Gastrocnemius medialis (tissue), 4 donors: ENCODE data around the gene CTU2. TPM values are rescaled to one million over a fixed set of nuclear protein-coding genes. Genes with fewer than 3 reads are reported as not detected.

Experiments
- ATAC-seq, 2 donors: fragments of 150-250 bp; one replicate each; pipeline ENCODE4 v1.9.1; 2016
- DNase-seq, 2 donors: peaks; one replicate each; pipeline ENCODE4 v3.0.0-alpha.2; 2019
- H3K27ac ChIP-seq, 4 donors: fragments of 200-600 bp; sonication (generic); 1 replicate in 1 of 4; 2 replicates in 3 of 4; pipeline ENCODE4 v1.5.1; 2016 to 2018; ENCODE audit warnings: mild to moderate bottlenecking in 2 of 4, moderate library complexity in 1 of 4
- H3K27me3 ChIP-seq, 3 donors: fragments of 200-600 bp; sonication (generic) in 2 of 3; 1 replicate in 1 of 3; 2 replicates in 2 of 3; pipeline versions ENCODE4 v1.5.1 to v1.6.0; 2016 to 2019; ENCODE audit warnings: mild to moderate bottlenecking in 1 of 3, moderate library complexity in 1 of 3
- H3K36me3 ChIP-seq, 2 donors: fragments of 200-600 bp; sonication (generic) in 1 of 2; one replicate each; pipeline ENCODE4 v1.5.1; 2017 to 2018
- H3K4me1 ChIP-seq, 2 donors: fragments of 200-600 bp; sonication (generic) in 1 of 2; one replicate each; pipeline ENCODE4 v1.5.1; 2016 to 2017; ENCODE audit warnings: mild to moderate bottlenecking in 2 of 2
- H3K4me3 ChIP-seq, 4 donors: fragments of 200-600 bp; sonication (generic) in 3 of 4; 1 replicate in 1 of 4; 2 replicates in 3 of 4; pipeline ENCODE4 v1.5.1; 2016 to 2019; ENCODE audit warnings: mild to moderate bottlenecking in 2 of 4
- H3K9me3 ChIP-seq, 3 donors: fragments of 200-600 bp; sonication (generic) in 2 of 3; 1 replicate in 1 of 3; 2 replicates in 2 of 3; pipeline ENCODE4 v1.5.1; 2016 to 2019
- POLR2A ChIP-seq, 2 donors: fragments of 450-650 bp; IDR thresholded peaks; one replicate each; pipeline ENCODE4 v1.6.1; 2017; ENCODE audit warnings: antibody characterized with exemption in 2 of 2, mild to moderate bottlenecking in 2 of 2, moderate library complexity in 2 of 2
- in situ Hi-C, 4 donors: fragments of 200-750 bp; cut with MboI; loops; one replicate each; pipeline versions ENCODE4 v1.15.0 to v1.8.0; 2017; ENCODE audit warnings: low sequenced_read_pairs in 4 of 4
- intact Hi-C: fragments of 100-400 bp; cut with DNase I; formaldehyde crosslinking; loops from one replicate; pipeline ENCODE4 v1.15.1; 2023; ENCODE audit warnings: low total_unique reads
- total RNA-seq, 4 donors: library from RNA; depleted of rRNA; stranded (reverse); fragments of >200 nt; gene quantifications; one replicate each; pipeline versions ENCODE4 v1.1.0 to v1.2.3, GENCODE V29; 2016
- TF ChIP-seq, protein P1 (sequence below), 5 experiments: fragments of 450-650 bp in 3 of 5; fragments of 200-600 bp in 2 of 5; sonication (generic) in 2 of 5; IDR thresholded peaks in 4 of 5; conservative IDR thresholded peaks in 1 of 5; 1 replicate in 4 of 5; 2 replicates in 1 of 5; pipeline ENCODE4 v1.5.1; 2016 to 2019; ENCODE audit warnings: antibody characterized with exemption in 5 of 5, mild to moderate bottlenecking in 3 of 5, moderate library complexity in 3 of 5

Gene CTU2
- total RNA-seq, 4 donors from 2014 or later = 11.1 to 17.7 (median 14.1) TPM

DNA sequence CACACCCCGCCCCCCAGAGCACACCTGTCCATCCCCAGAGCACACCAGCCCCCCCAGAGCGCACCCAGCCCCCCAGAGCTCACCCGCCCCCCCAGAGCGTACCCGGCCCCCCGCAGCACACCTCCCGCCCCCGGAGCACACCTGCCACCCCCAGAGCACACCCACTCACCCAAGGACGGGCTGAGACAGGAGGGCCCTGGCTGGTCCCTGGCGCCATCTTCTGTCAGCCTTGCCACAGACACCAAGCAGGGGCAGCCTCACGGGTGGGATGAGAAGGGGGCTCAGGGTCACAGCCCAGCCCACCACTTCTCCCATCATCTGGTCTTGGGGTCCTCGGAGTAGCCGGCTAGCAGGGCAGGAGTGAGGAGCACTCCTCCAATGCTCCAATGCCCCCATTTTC lies 46.9 kb downstream of the CTU2 start:
- Histone ChIP-seq H3K36me3 (no peaks in the 10 kb centered on the region), H3K27me3 (no peaks in the 10 kb centered on the region), H3K4me3 (no peak overlapping the region), H3K4me1 (no peaks in the 10 kb centered on the region), H3K9me3 (no peaks in the 10 kb centered on the region), H3K27ac (no peak overlapping the region)
- intact Hi-C loops (no loop called here), in situ Hi-C loops (no loop called here)
- ATAC-seq = no peak
- no peak for DNase-seq
- TF ChIP-seq POLR2A (IDR thresholded peaks at IDR 0.05) = no peak
- TF ChIP-seq, protein P1, sequence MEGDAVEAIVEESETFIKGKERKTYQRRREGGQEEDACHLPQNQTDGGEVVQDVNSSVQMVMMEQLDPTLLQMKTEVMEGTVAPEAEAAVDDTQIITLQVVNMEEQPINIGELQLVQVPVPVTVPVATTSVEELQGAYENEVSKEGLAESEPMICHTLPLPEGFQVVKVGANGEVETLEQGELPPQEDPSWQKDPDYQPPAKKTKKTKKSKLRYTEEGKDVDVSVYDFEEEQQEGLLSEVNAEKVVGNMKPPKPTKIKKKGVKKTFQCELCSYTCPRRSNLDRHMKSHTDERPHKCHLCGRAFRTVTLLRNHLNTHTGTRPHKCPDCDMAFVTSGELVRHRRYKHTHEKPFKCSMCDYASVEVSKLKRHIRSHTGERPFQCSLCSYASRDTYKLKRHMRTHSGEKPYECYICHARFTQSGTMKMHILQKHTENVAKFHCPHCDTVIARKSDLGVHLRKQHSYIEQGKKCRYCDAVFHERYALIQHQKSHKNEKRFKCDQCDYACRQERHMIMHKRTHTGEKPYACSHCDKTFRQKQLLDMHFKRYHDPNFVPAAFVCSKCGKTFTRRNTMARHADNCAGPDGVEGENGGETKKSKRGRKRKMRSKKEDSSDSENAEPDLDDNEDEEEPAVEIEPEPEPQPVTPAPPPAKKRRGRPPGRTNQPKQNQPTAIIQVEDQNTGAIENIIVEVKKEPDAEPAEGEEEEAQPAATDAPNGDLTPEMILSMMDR (IDR thresholded peaks at IDR 0.05 in 4 of 5, conservative IDR thresholded peaks at IDR 0.05 in 1 of 5) = no peak

DNA sequence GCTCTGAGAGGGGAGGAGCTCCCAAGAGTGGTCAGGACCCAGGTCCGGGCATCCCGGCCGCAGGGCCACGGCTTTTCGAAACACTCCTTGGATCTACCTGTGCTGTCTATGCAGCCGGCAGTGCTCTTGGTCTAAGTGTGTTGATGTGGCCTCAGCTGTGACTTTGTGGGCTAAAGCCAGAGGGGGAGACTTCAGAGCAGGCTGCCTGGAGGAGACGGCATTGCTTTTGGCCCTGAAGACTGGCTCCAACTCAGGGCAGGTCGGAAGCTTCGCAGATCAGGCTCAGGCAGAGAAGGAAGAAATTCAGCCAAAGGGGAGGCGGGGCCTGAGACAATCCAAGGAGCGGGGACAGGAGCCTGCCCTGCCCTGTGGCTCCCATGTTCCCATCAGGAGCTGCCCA lies 47.3 kb downstream of the CTU2 start:
- Histone ChIP-seq H3K27me3 (no peaks in the 10 kb centered on the region), H3K27ac (no peak overlapping the region), H3K36me3 (no peaks in the 10 kb centered on the region), H3K9me3 (no peaks in the 10 kb centered on the region), H3K4me3 (no peak overlapping the region), H3K4me1 (no peaks in the 10 kb centered on the region)
- DNase-seq = no peak
- TF ChIP-seq POLR2A (IDR thresholded peaks at IDR 0.05) = no peak
- TF ChIP-seq, protein P1 (IDR thresholded peaks at IDR 0.05 in 4 of 5, conservative IDR thresholded peaks at IDR 0.05 in 1 of 5) = no peak
- in situ Hi-C loops (no loop called here), intact Hi-C loops (no loop called here)
- ATAC-seq = no peak

DNA sequence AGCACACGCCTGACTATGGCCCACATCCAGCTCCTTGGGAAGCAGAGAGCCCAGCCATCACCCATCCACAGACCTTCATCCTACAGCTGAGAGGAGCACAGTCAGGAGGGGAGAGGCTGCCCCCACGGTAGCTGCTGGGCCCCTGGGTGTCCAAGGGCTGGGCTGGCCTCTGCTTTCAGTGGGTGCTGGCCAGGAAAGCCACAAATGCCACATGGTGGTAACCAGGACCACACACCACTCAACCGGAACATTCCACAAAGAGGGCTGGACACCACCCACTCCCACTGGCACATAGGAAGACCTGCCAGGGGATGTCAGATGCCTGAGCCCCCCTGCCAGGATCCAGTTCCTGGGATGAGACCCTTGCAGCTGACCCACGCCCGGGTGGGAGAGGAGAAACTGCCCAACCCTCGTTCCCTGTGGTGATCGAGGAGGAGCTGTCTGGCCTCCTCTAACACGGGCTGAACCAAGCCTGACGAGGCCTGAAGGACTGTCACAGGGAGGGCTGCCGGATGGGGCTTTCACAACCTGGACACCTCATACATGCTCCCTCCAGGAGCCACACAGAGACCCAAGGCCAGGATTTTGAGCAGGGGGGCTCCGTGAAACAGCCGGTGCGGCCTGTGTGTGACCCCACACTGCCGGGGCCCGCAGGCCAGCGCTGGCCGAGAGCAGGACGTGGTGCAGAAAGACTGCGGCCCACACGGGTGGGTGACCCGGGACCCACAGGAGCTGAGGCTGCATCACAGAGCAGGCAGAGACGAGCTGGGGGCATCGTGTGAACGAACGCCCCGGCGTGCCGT lies 48.0 kb downstream of the CTU2 start:
- in situ Hi-C loops = no loop called here
- Histone ChIP-seq H3K9me3 (no peaks in the 10 kb centered on the region), H3K4me1 (no peaks in the 10 kb centered on the region), H3K27me3 (peaks cover 0 to 6% (median 5%) of the 10 kb centered on the region in 3 donors), H3K36me3 (no peaks in the 10 kb centered on the region), H3K27ac (no peak overlapping the region), H3K4me3 (no peak overlapping the region)
- ATAC-seq (no peak), DNase-seq (no peak)
- TF ChIP-seq, protein P1 (IDR thresholded peaks at IDR 0.05 in 4 of 5, conservative IDR thresholded peaks at IDR 0.05 in 1 of 5) = no peak
- no peak for TF ChIP-seq POLR2A (IDR thresholded peaks at IDR 0.05)
- intact Hi-C loops = no loop called here

DNA sequence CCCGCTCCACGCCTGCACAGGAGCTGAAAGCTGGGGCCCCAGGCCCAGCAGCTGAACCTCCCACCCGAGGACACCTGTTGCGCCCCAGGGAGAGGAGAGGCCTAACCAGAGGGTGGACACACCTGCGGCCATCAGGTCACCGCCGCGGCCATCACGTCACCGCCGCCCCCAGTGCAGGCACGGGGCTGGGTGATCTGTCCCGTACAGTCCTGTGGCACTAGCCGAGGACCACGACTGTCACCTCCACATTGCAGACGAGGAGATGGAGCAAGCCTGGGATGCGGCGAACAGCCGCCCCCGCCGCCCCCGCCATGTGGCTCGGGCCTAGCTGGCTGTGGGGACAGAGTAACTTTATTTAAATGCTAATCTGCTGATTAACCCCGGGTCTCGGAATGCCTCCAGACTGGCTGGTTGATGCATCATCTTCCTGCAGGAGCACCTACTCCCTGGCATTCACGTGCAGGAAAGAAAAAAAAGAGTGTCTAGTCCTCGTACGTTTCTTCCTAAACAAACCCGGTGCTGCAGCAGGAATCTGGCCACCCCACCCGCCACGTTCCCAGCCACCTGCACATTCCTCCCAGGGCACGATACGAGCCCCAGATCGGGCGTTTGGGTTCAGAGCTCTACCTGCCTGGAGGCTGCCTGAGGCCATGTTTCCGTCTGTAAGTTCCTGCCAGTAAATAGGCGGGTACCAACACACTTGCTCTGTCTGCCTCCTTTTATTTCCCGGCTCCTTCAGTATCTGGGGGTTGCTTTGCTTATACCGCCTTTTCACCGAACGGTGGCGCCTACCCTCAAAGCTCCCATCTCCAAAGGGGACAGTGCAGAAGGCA lies 48.8 kb downstream of the CTU2 start:
- no peak for ATAC-seq
- in situ Hi-C loops = no loop called here

More for the DNA sequence above, 48.8 kb downstream of the CTU2 start:
- peaks cover 0 to 6% (median 5%) of the 10 kb centered on the region in 3 donors for H3K27me3 ChIP-seq
- no peak overlapping the region for H3K4me3 ChIP-seq
- DNase-seq = no peak
- no peaks in the 10 kb centered on the region for H3K4me1 ChIP-seq
- no peak overlapping the region for H3K27ac ChIP-seq
- intact Hi-C loops = no loop called here
- no peaks in the 10 kb centered on the region for H3K36me3 ChIP-seq
- TF ChIP-seq POLR2A (IDR thresholded peaks at IDR 0.05) = no peak
- TF ChIP-seq, protein P1 (IDR thresholded peaks at IDR 0.05 in 4 of 5, conservative IDR thresholded peaks at IDR 0.05 in 1 of 5) = no peak
- H3K9me3 ChIP-seq = no peaks in the 10 kb centered on the region
